ENCODE results near the gene TPMT. TPM values are rescaled to one million over a fixed set of nuclear protein-coding genes. Genes with fewer than 3 reads are reported as not detected.

The TPMT gene
- total RNA-seq, 1 experiment from 2014 or later: 14.4 TPM

- TF ChIP-seq NR3C1 (CRISPR knock-in tag; conservative IDR thresholded peaks at IDR 0.05; ENCODE audit: low read depth): no peak
- no peak for TF ChIP-seq RELA (CRISPR knock-in tag; IDR thresholded peaks at IDR 0.05; ENCODE audit: borderline replicate concordance)
- no peak for TF ChIP-seq MYBL2 (CRISPR knock-in tag; IDR thresholded peaks at IDR 0.05)
- no peak for TF ChIP-seq ZNF232 (CRISPR knock-in tag; IDR thresholded peaks at IDR 0.05)
- TF ChIP-seq CTCF (IDR thresholded peaks at IDR 0.05): no peak
Observed at GRCh38 chr6:18189196-18189595, 34.3 kb upstream of the TPMT start (continued).

GRCh38 chr6:18187701-18188100 lies 32.8 kb upstream of the TPMT start:
- no peak overlapping the region for H3K4me3 Mint-ChIP-seq
- H3K27ac Mint-ChIP-seq: peak overlapping the region; percentile 47; the same call in 1 of the 2 replicates
- peak; percentile 11; the same call in 1 of the 2 replicates for ATAC-seq

GRCh38 chr6:18186540-18187250 lies 31.8 kb upstream of the TPMT start:
- no peak for ATAC-seq
- H3K9me3 Mint-ChIP-seq: no peaks in the 10 kb centered on the region
- TF ChIP-seq CTCF (IDR thresholded peaks at IDR 0.05) (no peak), ZNF532 (CRISPR knock-in tag; IDR thresholded peaks at IDR 0.05; ENCODE audit: borderline replicate concordance) (no peak), NR2C2 (CRISPR knock-in tag; IDR thresholded peaks at IDR 0.05) (no peak), AFF4 (CRISPR knock-in tag; IDR thresholded peaks at IDR 0.05; ENCODE audit: borderline replicate concordance) (no peak), ZNF317 (CRISPR knock-in tag; IDR thresholded peaks at IDR 0.05; ENCODE audit: borderline replicate concordance, low read depth) (no peak)
- no peak for DNase-seq (ENCODE audit: low spot score)
- H3K36me3 Mint-ChIP-seq: peaks cover 11% of the 10 kb centered on the region
- H3K4me1 Mint-ChIP-seq: peaks cover 51% of the 10 kb centered on the region
- ChIA-PET POLR2A (no interaction called here), CTCF (interaction anchor here (0.8 to 1.1 kb wide), 3 partner anchors 10 to 65 kb away, joined by 3 to 7 read pairs (median 3); no protein-coding TSS in a partner anchor)
- H3K27me3 Mint-ChIP-seq (ENCODE audit: low read depth): no peaks in the 10 kb centered on the region; the same call in 1 of the 2 replicates
- H3K27ac Mint-ChIP-seq: peak overlapping the region; percentile 97
- peak overlapping the region; percentile 6; the same call in 1 of the 2 replicates for H3K4me3 Mint-ChIP-seq

More at GRCh38 chr6:18187701-18188100, 32.8 kb upstream of the TPMT start:
- POLR2A ChIA-PET: no interaction called here
- peaks cover 43% of the 10 kb centered on the region for H3K4me1 Mint-ChIP-seq
- CTCF ChIA-PET: no interaction called here
- DNase-seq (ENCODE audit: low spot score): no peak
- H3K36me3 Mint-ChIP-seq: peaks cover 12% of the 10 kb centered on the region
- H3K9me3 Mint-ChIP-seq: no peaks in the 10 kb centered on the region
- H3K27me3 Mint-ChIP-seq (ENCODE audit: low read depth): no peaks in the 10 kb centered on the region; the same call in 1 of the 2 replicates
- TF ChIP-seq ZSCAN18 (CRISPR knock-in tag; IDR thresholded peaks at IDR 0.05): no peak
- TF ChIP-seq PRRX2 (CRISPR knock-in tag; IDR thresholded peaks at IDR 0.05): no peak
- TF ChIP-seq SOX15 (CRISPR knock-in tag; IDR thresholded peaks at IDR 0.05): no peak
- TF ChIP-seq ETV6 (CRISPR knock-in tag; IDR thresholded peaks at IDR 0.05): no peak
- TF ChIP-seq ZNF423 (CRISPR knock-in tag; IDR thresholded peaks at IDR 0.05): no peak

All from WTC11 (cell line).